Bronchial epithelial cell (primary cell): ENCODE data around the gene CEBPZOS. TPM values are rescaled to one million over a fixed set of nuclear protein-coding genes. Genes with fewer than 3 reads are reported as not detected.

Experiments
- DNase-seq: peaks from one replicate; pipeline ENCODE4 v3.0.0-alpha.2; 2010; ENCODE audit warnings: low read depth
- FAIRE-seq: peaks from 2 replicates; lab custom pipeline; 2011; peaks lifted over from hg19 to GRCh38; lab: Jason Lieb, UNC
- H3K27me3 ChIP-seq: 2 replicates; pipeline ENCODE4 v1.5.1; 2011; ENCODE audit warnings: low read length; ENCODE audit not compliant: control insufficient read depth, insufficient read depth
- H3K36me3 ChIP-seq: 2 replicates; pipeline ENCODE4 v1.5.1; 2011; ENCODE audit warnings: low read length; ENCODE audit not compliant: control insufficient read depth, insufficient read depth
- H3K4me3 ChIP-seq: 2 replicates; pipeline ENCODE4 v1.5.1; 2011; ENCODE audit warnings: mild to moderate bottlenecking, low read depth, low read length, control low read depth
- total RNA-seq: library from RNA; depleted of rRNA; stranded (reverse); fragments of >200 nt; gene quantifications from 2 replicates; pipeline ENCODE4 v1.2.1, GENCODE V29; 2014
- TF ChIP-seq, protein P1 (sequence below): IDR thresholded peaks from 2 replicates; pipeline ENCODE4 v1.5.1; 2011; ENCODE audit warnings: mild to moderate bottlenecking, moderate library complexity, low read length, control low read depth, inconsistent platforms; ENCODE audit not compliant: insufficient read depth, severe bottlenecking

The CEBPZOS gene
- total RNA-seq, 1 donor from 2014 or later, result 7.6 TPM

DNA sequence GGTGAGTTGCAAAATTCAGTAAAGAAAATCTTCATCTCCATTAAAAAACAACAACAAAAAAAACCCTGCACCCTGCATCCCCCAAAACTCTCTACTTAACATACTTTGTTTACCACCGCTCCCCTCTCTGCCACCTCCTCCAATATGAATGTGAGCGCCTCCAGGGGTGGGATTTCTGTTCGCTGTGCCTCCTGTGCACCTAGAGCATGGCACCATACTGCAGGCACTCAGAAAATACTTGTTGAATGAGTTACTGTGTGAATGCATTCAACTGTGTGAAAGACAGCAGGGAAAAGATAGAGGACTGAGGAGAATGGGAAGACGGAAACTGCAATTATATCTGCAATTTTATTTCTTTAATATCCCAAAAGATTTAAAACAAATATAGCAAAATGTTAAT, 30.6 kb downstream of the CEBPZOS start:
- FAIRE-seq, result no peak
- TF ChIP-seq, protein P1, sequence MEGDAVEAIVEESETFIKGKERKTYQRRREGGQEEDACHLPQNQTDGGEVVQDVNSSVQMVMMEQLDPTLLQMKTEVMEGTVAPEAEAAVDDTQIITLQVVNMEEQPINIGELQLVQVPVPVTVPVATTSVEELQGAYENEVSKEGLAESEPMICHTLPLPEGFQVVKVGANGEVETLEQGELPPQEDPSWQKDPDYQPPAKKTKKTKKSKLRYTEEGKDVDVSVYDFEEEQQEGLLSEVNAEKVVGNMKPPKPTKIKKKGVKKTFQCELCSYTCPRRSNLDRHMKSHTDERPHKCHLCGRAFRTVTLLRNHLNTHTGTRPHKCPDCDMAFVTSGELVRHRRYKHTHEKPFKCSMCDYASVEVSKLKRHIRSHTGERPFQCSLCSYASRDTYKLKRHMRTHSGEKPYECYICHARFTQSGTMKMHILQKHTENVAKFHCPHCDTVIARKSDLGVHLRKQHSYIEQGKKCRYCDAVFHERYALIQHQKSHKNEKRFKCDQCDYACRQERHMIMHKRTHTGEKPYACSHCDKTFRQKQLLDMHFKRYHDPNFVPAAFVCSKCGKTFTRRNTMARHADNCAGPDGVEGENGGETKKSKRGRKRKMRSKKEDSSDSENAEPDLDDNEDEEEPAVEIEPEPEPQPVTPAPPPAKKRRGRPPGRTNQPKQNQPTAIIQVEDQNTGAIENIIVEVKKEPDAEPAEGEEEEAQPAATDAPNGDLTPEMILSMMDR, result no peak
- peaks cover 7% of the 10 kb centered on the region for H3K36me3 ChIP-seq

DNA sequence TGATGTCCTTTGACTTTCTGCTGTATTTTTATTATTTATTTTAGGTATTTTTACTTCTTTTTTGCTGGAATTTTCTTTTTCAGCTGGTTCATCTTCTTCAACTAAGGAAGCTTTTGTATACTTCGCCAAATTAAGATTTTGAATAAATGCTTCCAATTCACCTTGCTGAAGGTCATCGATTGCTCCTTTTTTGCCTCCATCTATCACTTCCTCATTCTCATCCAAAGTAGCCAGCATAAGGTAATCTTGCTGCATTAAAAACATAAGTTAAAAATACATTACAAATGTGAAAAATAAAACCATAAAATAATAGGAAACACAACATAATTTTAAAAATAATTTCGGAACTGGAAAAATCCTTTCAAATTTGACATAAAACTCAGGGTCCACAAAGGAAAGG, 32.5 kb downstream of the CEBPZOS start:
- no peaks in the 10 kb centered on the region for H3K27me3 ChIP-seq
- DNase-seq (no peak), FAIRE-seq (no peak)
- TF ChIP-seq, protein P1, result no peak
- peaks cover 7% of the 10 kb centered on the region for H3K36me3 ChIP-seq
- H3K4me3 ChIP-seq, result no peak overlapping the region

More for the DNA sequence above, 30.6 kb downstream of the CEBPZOS start:
- no peak overlapping the region for H3K4me3 ChIP-seq
- DNase-seq, result no peak
- no peaks in the 10 kb centered on the region for H3K27me3 ChIP-seq

DNA sequence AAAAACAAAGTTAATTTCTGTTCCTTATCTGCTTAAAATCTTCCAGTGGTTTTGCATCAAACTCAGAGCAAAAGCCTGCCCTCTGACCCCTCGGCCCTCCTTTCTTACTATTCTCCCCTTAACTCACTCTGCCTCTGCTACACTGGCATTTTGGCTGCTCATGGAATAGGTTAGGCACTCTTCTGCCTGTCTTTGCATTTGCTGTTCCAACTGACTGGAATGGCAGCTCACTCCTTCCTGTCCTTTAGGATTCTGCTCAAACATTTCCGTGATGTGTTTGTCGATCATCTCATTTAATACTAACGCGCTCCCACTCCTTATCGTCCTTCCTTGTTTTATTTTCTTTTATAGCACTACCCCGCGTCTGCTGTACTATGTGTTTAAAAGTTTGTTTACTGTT, 34.3 kb downstream of the CEBPZOS start:
- FAIRE-seq, result no peak
- peak; percentile 19 for DNase-seq
- Histone ChIP-seq H3K36me3 (peaks cover 7% of the 10 kb centered on the region), H3K27me3 (no peaks in the 10 kb centered on the region), H3K4me3 (peak overlapping the region; percentile 85)
- TF ChIP-seq, protein P1, result no peak

DNA sequence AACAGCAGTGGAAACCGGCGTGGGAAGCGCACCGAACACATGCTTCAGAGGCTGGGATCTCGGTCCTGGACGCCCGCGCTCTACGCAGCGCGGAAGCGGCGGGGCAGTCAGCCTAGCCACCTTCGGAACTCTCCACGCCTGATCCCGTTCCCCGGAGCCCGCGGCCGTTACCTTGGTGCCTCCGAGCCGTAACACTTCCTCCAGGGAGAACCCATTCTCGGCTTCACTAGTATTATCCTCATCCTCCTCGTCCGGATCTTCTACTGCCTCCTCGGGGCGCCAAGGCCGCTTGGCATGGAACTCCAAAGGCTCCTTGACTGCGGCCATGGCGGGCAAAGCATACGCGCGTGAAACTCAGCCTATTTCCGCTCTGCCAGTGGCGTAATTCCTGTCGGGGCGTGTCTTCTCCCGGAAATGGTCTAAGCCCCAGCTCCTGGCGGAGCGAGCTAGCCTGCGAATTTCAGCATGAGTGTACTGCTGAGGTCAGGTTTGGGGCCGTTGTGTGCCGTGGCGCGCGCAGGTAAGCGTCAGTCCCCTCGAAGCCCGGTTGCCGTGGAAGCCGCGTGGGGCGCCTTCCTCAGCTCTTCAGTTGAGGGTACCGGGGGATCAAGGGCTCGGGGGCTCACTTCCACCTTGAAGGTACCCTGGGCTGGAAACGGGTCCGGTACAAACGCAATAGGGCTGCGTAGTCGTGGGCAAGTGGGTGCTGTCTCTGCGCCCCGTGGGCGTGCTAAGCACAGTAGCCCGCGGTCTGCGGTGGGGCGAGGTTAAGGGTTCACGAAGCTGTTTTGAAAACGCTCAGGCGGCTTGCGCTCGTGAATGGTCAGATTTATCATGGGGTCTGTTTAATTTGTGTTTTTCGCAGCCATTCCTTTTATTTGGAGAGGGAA, 35.2 kb downstream of the CEBPZOS start, which contains the start of the genes CEBPZ and NDUFAF7:
CEBPZ (minus strand) TSS at position 356 of the 890 bp plus-strand sequence; CDS start at position 327, 29 bp downstream.
NDUFAF7 (plus strand) TSS at position 418 of the 890 bp plus-strand sequence; CDS start at position 466, 48 bp downstream.
- FAIRE-seq, result no peak
- Histone ChIP-seq H3K27me3 (no peaks in the 10 kb centered on the region), H3K36me3 (peaks cover 7% of the 10 kb centered on the region), H3K4me3 (peak within 1 kb of the TSS; percentile 85)
- peak; percentile 95 for DNase-seq
- TF ChIP-seq, protein P1, result no peak

DNA sequence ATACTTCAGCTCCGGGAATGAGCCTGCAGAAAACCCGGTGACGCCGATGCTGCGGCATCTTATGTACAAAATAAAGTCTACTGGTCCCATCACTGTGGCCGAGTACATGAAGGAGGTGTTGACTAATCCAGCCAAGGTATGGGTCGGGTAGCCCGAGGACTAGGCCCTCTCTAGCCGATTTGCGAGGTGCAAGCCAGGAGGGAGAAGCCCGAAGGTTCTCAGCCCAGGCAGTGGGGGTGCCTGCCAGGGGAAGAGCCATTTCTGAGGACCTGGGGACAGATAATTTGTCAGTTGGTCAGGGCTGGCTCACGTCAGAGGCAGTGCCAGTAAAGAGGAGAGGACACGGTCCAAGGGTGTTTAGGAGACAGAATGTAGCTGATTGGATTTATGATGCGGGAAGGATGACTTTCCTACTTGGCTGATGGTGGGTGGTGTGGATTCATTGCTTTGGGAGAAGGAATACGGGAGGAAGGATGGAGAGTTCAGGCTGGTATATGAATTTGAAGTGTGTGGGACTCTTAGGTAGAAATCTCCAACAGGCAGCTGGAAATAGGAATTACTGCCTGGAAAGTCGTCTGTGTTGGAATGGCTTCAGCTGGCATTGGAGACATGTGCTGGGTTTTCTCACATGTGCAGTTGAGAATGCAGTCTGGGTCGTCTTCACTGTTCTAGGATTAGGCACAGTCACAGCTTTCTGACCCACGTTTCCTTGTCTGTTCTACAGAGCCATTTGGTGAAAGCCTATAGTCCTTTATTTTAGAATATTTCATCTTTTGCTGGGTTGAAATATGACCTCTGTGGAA, 36.0 kb downstream of the CEBPZOS start:
- DNase-seq (peak; percentile 35), FAIRE-seq (no peak)
- peak overlapping the region; percentile 85 for H3K4me3 ChIP-seq
- peaks cover 7% of the 10 kb centered on the region for H3K36me3 ChIP-seq
- H3K27me3 ChIP-seq, result no peaks in the 10 kb centered on the region
- TF ChIP-seq, protein P1, result no peak
